ENCODE measurements around the gene MAGIX.

The MAGIX gene

GRCh38 chrX:49209434-49210251 lies 47.1 kb downstream of the MAGIX start:
- DNase-seq: no peak

- no peak for DNase-seq
Measured at GRCh38 chrX:49210406-49210805, 47.8 kb downstream of the MAGIX start.

- no peak for DNase-seq
Measured at GRCh38 chrX:49211074-49211473, 48.5 kb downstream of the MAGIX start.

GRCh38 chrX:49212209-49212608 lies 49.7 kb downstream of the MAGIX start:
- no peak for DNase-seq

GRCh38 chrX:49212861-49213260 lies 50.3 kb downstream of the MAGIX start:
- no peak for DNase-seq

- DNase-seq: no peak
Measured at GRCh38 chrX:49214416-49214815, 51.9 kb downstream of the MAGIX start.

GRCh38 chrX:49214996-49215526 lies 52.5 kb downstream of the MAGIX start:
- no peak for DNase-seq
